HG02943 (cell line): ENCODE measurements around the gene ELL2.
A peak's percentile ranks its signal among the peaks of the same experiment; 100 is the strongest.
"Not testable (repeated sequence)": the region's sequence is repeated elsewhere in the genome, so short reads cannot be mapped to it uniquely, and the experiment has no call there.

Experiments
- ATAC-seq: cut with Tn5 transposase; IDR thresholded peaks from one replicate; pipeline ENCODE4 v1.9.1; 2021; ENCODE audit warnings: mild to moderate bottlenecking, low read depth, moderate library complexity; ENCODE audit not compliant: unreplicated experiment

Gene ELL2

GRCh38 chr5:95935553-95936100, 26.0 kb downstream of the ELL2 start:
- ATAC-seq = no peak

- no peak for ATAC-seq
Observed at GRCh38 chr5:95934207-95934804, 27.3 kb downstream of the ELL2 start.

GRCh38 chr5:95932941-95933340, 28.7 kb downstream of the ELL2 start:
- no peak for ATAC-seq

- no peak for ATAC-seq
Observed at GRCh38 chr5:95931079-95931833, 30.4 kb downstream of the ELL2 start.

- no peak for ATAC-seq
Observed at GRCh38 chr5:95930141-95930930, 31.3 kb downstream of the ELL2 start.

- ATAC-seq = no peak
Observed at GRCh38 chr5:95928724-95929253, 32.9 kb downstream of the ELL2 start.

GRCh38 chr5:95927927-95928723, 33.5 kb downstream of the ELL2 start:
- peak; percentile 39 for ATAC-seq

- ATAC-seq = not testable (repeated sequence)
Observed at GRCh38 chr5:95927300-95927699, 34.4 kb downstream of the ELL2 start.

GRCh38 chr5:95925939-95926338, 35.7 kb downstream of the ELL2 start:
- ATAC-seq = peak; percentile 52

- ATAC-seq = no peak
Observed at GRCh38 chr5:95925378-95925744, 36.3 kb downstream of the ELL2 start.

GRCh38 chr5:95924720-95925377, 36.8 kb downstream of the ELL2 start:
- ATAC-seq = no peak

- peak; percentile 42 for ATAC-seq
Observed at GRCh38 chr5:95923918-95924544, 37.6 kb downstream of the ELL2 start.

GRCh38 chr5:95922798-95923197, 38.9 kb downstream of the ELL2 start:
- no peak for ATAC-seq

GRCh38 chr5:95921501-95921900, 40.1 kb downstream of the ELL2 start:
- ATAC-seq = no peak

GRCh38 chr5:95920822-95921221, 40.8 kb downstream of the ELL2 start:
- no peak for ATAC-seq

GRCh38 chr5:95919658-95920057, 42.0 kb downstream of the ELL2 start:
- ATAC-seq = no peak

GRCh38 chr5:95918421-95919006, 43.1 kb downstream of the ELL2 start:
- no peak for ATAC-seq

- ATAC-seq = no peak
Observed at GRCh38 chr5:95917207-95917606, 44.4 kb downstream of the ELL2 start.

GRCh38 chr5:95916687-95917085, 45.0 kb downstream of the ELL2 start:
- no peak for ATAC-seq
